AG09319 (cell line): ENCODE data around the gene AKAP13.

ENCODE experiments used
- DNase-seq: peaks from one replicate; pipeline ENCODE4 v3.0.0-alpha.2; 2010; ENCODE audit warnings: low read depth; ENCODE audit errors: extremely low read depth
- CTCF ChIP-seq: IDR thresholded peaks from 2 replicates; pipeline ENCODE4 v1.5.1; 2011; ENCODE audit warnings: low read depth, mild to moderate bottlenecking, inconsistent platforms, low read length, moderate library complexity

The AKAP13 gene

DNA sequence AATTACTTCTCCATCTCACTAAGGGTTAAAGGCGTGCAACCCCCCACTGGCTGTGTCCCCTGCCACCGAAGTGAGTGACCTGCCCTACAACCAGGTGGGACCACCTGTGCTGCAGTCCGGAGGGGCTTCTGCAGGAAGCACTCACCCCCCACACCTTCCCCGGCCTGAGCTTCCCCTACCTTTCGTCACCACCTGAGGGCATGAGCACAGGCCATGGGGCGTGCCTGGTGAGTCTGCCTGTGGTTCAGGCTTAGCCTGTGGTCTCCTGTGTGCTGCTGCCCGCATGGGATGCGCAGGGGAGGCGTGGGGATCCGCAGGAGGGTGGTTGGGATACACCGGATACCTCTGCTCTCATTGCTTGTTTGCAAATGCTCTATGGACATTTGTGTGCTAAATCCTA lies 368.3 kb downstream of the AKAP13 start:
- TF ChIP-seq CTCF = no peak
- no peak for DNase-seq

DNA sequence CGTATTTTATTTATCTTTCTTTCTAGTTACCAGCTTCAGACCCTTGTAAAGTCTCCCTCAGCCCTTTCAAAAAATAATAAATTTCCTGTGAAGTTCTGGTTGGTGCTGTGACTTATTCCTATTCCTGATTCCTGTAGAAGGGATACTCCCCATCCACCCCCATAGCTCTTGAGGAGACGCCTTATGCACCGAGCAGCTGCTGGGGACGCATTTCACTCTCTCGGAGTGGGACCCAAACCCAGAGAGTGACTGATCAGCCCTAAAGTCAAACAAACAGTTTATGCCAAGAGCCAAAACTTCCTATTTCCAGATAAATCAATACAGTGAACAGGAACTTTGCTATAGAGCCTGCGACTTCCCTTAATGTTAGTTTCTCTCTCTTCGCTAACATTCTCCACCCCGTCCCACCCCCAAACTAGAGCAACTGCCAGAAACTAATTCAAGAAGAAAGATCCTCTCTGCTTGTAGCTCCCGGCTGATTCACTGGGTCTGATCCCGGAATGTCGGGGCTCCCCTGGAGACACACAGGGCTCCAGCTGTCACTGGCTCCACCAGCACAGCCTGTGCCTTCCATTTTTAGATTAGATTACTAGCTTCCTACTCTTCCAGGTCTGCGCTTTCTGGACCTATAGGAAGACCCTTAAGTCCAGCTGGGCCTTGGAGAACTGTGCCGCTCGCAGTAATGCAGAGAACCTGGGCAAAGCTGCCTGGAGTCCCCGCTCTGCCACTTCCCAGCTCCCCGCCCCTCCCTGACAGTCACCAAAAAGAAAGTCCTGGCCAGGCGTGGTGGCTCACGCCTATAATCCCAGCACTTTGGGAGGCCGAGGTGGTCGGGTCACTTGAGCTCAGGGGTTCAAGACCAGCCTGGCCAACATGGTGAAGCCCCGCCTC lies 369.1 kb downstream of the AKAP13 start:
- DNase-seq = no peak
- TF ChIP-seq CTCF = no peak

- DNase-seq = no peak
- TF ChIP-seq CTCF = no peak
Observed at GRCh38 chr15:85750319-85751290, 370.2 kb downstream of the AKAP13 start.

DNA sequence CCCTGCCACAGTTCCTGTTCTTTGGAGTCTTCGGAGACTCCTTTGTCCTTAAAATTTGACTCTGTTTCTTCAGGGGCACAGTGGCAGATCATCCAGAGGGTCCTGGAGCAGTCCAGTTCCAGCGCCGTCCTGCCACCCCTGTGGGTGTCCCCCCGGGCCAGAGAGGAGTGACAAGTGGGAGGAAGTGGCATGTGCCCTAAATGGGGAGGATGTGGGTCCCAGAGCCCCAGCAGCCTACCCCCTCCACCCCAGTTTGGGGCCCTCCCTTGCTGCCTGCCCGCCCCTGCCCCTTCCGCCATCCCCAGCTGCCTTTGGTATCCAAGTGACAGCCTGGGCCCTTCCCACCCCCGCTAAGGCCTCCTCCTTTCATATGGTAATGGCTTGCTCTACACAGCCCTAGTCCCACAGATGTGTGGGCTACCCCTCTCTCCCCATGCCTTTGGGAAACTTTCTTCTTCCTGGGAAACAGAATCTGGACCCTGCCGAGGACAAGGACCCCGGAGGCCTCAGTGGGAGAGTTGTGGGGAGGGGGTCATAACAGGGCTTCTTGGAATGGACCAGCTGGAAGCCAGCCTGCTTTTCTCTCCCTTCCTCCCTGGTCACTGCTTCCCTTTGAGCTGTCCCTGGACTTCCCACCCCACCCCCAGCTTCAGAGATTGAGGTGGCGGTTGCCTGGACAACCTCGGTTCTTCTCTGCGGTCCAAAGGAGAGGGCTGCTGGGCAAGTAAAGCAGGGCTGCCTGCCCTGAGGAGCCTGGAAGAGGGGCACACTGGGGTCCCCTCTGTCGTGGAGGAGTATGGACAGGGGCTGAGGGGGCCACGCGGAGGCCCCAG lies 371.1 kb downstream of the AKAP13 start:
- DNase-seq = no peak

DNA sequence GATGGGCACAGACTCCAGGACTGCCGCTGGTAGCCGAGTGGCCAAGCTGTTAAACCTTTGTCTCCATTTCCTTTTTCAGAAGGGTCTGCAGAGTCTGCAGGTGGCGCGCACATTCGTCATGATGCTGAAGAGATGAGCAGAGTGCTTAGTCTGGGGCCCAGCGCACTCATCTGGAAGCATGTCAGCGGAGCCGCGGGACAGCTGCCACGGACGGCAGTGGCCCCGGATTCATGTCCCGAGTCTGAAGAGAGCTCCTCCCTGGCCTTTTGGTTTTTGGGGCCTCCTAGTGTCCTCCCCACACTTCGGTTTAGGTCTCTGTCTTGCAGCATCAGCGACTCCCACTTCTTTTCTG lies 371.7 kb downstream of the AKAP13 start:
- TF ChIP-seq CTCF = no peak
- no peak for DNase-seq

More for the DNA sequence above, 371.1 kb downstream of the AKAP13 start:
- TF ChIP-seq CTCF = no peak

GRCh38 chr15:85752491-85752961 lies 372.1 kb downstream of the AKAP13 start:
- DNase-seq = no peak

More at GRCh38 chr15:85752491-85752961, 372.1 kb downstream of the AKAP13 start:
- TF ChIP-seq CTCF = no peak
